HepG2 (cell line): ENCODE data around the gene GPR148. TPM values are rescaled to one million over a fixed set of nuclear protein-coding genes. Genes with fewer than 3 reads are reported as not detected.
A peak's percentile ranks its signal among the peaks of the same experiment; 100 is the strongest.

ENCODE experiments used
- CEBPB ChIP-seq: IDR thresholded peaks from 2 replicates; pipeline ENCODE4 v1.6.1; 2011; ENCODE audit warnings: low read depth, low read length, improper control_type of control experiment, borderline replicate concordance
- CREM ChIP-seq, 2 experiments: sonication (generic) in 1 of 2; formaldehyde crosslinking in 1 of 2; IDR thresholded peaks; 2 replicates each; pipeline versions ENCODE4 v1.4.0 to v1.6.1; 2016 to 2020; ENCODE audit warnings: antibody characterized with exemption in 1 of 2, mild to moderate bottlenecking in 1 of 2, missing genetic modification reagents in 1 of 2
- FOXO1 ChIP-seq: sonication (generic); formaldehyde crosslinking; IDR thresholded peaks from 2 replicates; pipeline ENCODE4 v1.4.0; 2020; ENCODE audit warnings: missing genetic modification reagents
- MAFF ChIP-seq: IDR thresholded peaks from 2 replicates; pipeline ENCODE4 v1.6.1; 2011; ENCODE audit warnings: low read depth, low read length, improper control_type of control experiment
- NKX3-1 ChIP-seq: sonication (generic); formaldehyde crosslinking; IDR thresholded peaks from 2 replicates; pipeline ENCODE4 v1.5.0; 2020; ENCODE audit warnings: missing genetic modification reagents
- SIX1 ChIP-seq: sonication (generic); formaldehyde crosslinking; IDR thresholded peaks from 2 replicates; pipeline ENCODE4 v1.4.0; 2020; ENCODE audit warnings: missing genetic modification reagents, borderline replicate concordance
- SRSF1 ChIP-seq: fragments of 200-400 bp; formaldehyde crosslinking; optimal IDR thresholded peaks from 2 replicates; pipeline ENCODE3; 2017; ENCODE audit warnings: mild to moderate bottlenecking, low read depth, low read length, moderate library complexity
- WIZ ChIP-seq: sonication (generic); formaldehyde crosslinking; IDR thresholded peaks from 2 replicates; pipeline ENCODE4 v1.5.1; 2020; ENCODE audit warnings: mild to moderate bottlenecking, missing genetic modification reagents
- ZNF230 ChIP-seq: sonication (generic); formaldehyde crosslinking; IDR thresholded peaks from 2 replicates; pipeline ENCODE4 v1.4.0; 2020; ENCODE audit warnings: mild to moderate bottlenecking, missing genetic modification reagents
- ZNF530 ChIP-seq: sonication (generic); formaldehyde crosslinking; IDR thresholded peaks from 2 replicates; pipeline ENCODE4 v1.5.0; 2020; ENCODE audit warnings: low read depth, mild to moderate bottlenecking, missing genetic modification reagents
- ZNF547 ChIP-seq: sonication (generic); formaldehyde crosslinking; IDR thresholded peaks from 2 replicates; pipeline ENCODE4 v1.5.1; 2020; ENCODE audit warnings: mild to moderate bottlenecking, missing genetic modification reagents
- ZNF616 ChIP-seq: sonication (generic); formaldehyde crosslinking; IDR thresholded peaks from 2 replicates; pipeline ENCODE4 v1.5.0; 2020; ENCODE audit warnings: low read depth, mild to moderate bottlenecking, missing genetic modification reagents
- ZNF749 ChIP-seq: sonication (generic); formaldehyde crosslinking; IDR thresholded peaks from 2 replicates; pipeline ENCODE4 v1.8.0; 2022; ENCODE audit warnings: mild to moderate bottlenecking, missing genetic modification reagents, moderate library complexity, borderline replicate concordance
- polyA plus RNA-seq, 8 experiments: library from polyadenylated mRNA; depleted of rRNA in 3 of 8; stranded (reverse) in 7 of 8; unstranded in 1 of 8; fragments of >200 nt; fragmentation: Illumina TruSeq in 4 of 8; extraction: Trizol in 4 of 8; gene quantifications; 2 replicates each; pipeline versions ENCODE4 v1.2.1 to v1.2.3, GENCODE V29; 2011 to 2016; ENCODE audit warnings: low read depth in 4 of 8, missing spikeins in 1 of 8, mixed read lengths in 1 of 8; ENCODE audit not compliant: insufficient read depth in 1 of 8
- total RNA-seq, 5 experiments: library from RNA; depleted of rRNA; stranded (reverse); fragments of >200 nt; fragmentation: Illumina TruSeq; extraction: Trizol; gene quantifications; 2 replicates each; pipeline ENCODE4 v1.2.3, GENCODE V29; 2016; ENCODE audit warnings: low read depth in 1 of 5
- TF ChIP-seq, protein P1 (sequence below): sonication (generic); formaldehyde crosslinking; IDR thresholded peaks from 2 replicates; pipeline ENCODE4 v1.4.0; 2020; ENCODE audit warnings: missing genetic modification reagents, borderline replicate concordance
- TF ChIP-seq, protein P2 (sequence below): sonication (generic); formaldehyde crosslinking; IDR thresholded peaks from 2 replicates; pipeline ENCODE4 v1.5.0; 2020; ENCODE audit warnings: mild to moderate bottlenecking, missing genetic modification reagents
- TF ChIP-seq, protein P3 (sequence below): sonication (generic); formaldehyde crosslinking; IDR thresholded peaks from 2 replicates; pipeline ENCODE4 v1.8.1; 2022; ENCODE audit warnings: mild to moderate bottlenecking, missing genetic modification reagents
- TF ChIP-seq, protein P4 (sequence below): sonication (generic); formaldehyde crosslinking; IDR thresholded peaks from 2 replicates; pipeline ENCODE4 v1.4.0; 2020; ENCODE audit warnings: low read depth, mild to moderate bottlenecking, missing genetic modification reagents
- TF ChIP-seq, protein P5 (sequence below): sonication (generic); formaldehyde crosslinking; IDR thresholded peaks from 2 replicates; pipeline ENCODE4 v1.9.0; 2021; ENCODE audit warnings: missing genetic modification reagents, borderline replicate concordance

Gene GPR148
- total and polyA plus RNA-seq, 2 of the 13 experiments (the other 11 are each of a cell fraction or from before 2014, with no cell fraction given) = not detected

DNA sequence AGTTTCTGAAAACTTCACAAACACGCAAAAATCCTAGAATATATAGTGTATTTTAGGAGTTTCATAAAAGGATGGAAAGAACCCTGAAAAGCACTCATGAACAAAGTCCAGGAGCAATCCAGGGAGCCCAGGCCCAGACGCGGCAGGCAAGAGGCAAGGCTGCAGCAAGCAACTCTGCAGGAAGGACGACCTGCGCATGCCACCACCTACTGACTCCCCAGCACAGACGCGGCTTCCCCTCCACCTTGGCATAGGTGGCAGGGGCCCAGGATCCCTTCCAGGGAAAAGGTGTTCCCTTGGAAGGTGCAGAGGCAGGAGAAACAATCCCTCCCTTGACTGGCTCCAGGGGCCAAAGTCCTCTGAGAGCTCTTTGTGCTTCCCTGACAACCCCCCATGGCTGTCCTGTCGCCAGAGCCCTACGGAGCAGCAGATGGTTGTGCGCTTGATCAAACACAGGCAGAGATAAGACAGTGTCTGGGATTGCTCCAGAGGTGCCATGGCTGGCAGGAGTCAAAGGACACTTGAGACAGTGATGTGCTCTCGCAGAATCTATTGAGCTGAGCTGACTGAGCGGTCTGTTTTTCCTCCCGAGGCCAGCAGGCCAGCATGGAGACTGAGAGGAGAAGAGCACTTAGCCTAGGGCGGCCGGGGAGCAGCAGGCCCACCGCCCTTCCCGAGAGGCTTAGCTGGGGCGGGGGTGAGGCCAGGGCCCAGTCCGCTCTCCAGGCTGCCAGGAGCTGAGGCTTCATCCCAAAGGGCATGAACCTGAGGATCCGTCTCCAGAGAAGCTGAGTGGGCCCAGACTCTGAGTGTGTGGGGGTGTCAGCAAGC is 15.6 kb downstream of the GPR148 start (continued):
- TF ChIP-seq, protein P1, sequence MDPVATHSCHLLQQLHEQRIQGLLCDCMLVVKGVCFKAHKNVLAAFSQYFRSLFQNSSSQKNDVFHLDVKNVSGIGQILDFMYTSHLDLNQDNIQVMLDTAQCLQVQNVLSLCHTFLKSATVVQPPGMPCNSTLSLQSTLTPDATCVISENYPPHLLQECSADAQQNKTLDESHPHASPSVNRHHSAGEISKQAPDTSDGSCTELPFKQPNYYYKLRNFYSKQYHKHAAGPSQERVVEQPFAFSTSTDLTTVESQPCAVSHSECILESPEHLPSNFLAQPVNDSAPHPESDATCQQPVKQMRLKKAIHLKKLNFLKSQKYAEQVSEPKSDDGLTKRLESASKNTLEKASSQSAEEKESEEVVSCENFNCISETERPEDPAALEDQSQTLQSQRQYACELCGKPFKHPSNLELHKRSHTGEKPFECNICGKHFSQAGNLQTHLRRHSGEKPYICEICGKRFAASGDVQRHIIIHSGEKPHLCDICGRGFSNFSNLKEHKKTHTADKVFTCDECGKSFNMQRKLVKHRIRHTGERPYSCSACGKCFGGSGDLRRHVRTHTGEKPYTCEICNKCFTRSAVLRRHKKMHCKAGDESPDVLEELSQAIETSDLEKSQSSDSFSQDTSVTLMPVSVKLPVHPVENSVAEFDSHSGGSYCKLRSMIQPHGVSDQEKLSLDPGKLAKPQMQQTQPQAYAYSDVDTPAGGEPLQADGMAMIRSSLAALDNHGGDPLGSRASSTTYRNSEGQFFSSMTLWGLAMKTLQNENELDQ (CRISPR knock-in tag) = no peak
- TF ChIP-seq WIZ (CRISPR knock-in tag) (peak; percentile 54; the same call in 1 of the 2 replicates), SIX1 (peak; percentile 26; the same call in 1 of the 2 replicates), ZNF547 (CRISPR knock-in tag) (no peak; the same call in 1 of the 2 replicates), FOXO1 (CRISPR knock-in tag) (peak; percentile 54), ZNF530 (CRISPR knock-in tag) (no peak), NKX3-1 (CRISPR knock-in tag) (no peak), CREM (IDR thresholded peaks at IDR 0.05) (peak; percentile 41; the same call in 1 of the 2 replicates), CREM (CRISPR knock-in tag; IDR thresholded peaks at IDR 0.05) (no peak), MAFF (no peak), SRSF1 (peak; percentile 56), ZNF230 (CRISPR knock-in tag) (0 out of 2 replicates have a peak, but pooled peaks have one; percentile 36), ZNF749 (CRISPR knock-in tag) (no peak), CEBPB (peak; percentile 27; the same call in 1 of the 2 replicates), ZNF616 (no peak)
- TF ChIP-seq, protein P2, sequence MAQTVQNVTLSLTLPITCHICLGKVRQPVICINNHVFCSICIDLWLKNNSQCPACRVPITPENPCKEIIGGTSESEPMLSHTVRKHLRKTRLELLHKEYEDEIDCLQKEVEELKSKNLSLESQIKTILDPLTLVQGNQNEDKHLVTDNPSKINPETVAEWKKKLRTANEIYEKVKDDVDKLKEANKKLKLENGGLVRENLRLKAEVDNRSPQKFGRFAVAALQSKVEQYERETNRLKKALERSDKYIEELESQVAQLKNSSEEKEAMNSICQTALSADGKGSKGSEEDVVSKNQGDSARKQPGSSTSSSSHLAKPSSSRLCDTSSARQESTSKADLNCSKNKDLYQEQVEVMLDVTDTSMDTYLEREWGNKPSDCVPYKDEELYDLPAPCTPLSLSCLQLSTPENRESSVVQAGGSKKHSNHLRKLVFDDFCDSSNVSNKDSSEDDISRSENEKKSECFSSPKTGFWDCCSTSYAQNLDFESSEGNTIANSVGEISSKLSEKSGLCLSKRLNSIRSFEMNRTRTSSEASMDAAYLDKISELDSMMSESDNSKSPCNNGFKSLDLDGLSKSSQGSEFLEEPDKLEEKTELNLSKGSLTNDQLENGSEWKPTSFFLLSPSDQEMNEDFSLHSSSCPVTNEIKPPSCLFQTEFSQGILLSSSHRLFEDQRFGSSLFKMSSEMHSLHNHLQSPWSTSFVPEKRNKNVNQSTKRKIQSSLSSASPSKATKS (CRISPR knock-in tag) = no peak
- TF ChIP-seq, protein P3, sequence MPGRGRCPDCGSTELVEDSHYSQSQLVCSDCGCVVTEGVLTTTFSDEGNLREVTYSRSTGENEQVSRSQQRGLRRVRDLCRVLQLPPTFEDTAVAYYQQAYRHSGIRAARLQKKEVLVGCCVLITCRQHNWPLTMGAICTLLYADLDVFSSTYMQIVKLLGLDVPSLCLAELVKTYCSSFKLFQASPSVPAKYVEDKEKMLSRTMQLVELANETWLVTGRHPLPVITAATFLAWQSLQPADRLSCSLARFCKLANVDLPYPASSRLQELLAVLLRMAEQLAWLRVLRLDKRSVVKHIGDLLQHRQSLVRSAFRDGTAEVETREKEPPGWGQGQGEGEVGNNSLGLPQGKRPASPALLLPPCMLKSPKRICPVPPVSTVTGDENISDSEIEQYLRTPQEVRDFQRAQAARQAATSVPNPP (CRISPR knock-in tag) = no peak
- TF ChIP-seq, protein P4, sequence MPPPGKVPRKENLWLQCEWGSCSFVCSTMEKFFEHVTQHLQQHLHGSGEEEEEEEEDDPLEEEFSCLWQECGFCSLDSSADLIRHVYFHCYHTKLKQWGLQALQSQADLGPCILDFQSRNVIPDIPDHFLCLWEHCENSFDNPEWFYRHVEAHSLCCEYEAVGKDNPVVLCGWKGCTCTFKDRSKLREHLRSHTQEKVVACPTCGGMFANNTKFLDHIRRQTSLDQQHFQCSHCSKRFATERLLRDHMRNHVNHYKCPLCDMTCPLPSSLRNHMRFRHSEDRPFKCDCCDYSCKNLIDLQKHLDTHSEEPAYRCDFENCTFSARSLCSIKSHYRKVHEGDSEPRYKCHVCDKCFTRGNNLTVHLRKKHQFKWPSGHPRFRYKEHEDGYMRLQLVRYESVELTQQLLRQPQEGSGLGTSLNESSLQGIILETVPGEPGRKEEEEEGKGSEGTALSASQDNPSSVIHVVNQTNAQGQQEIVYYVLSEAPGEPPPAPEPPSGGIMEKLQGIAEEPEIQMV (CRISPR knock-in tag) = 0 out of 2 replicates have a peak, but pooled peaks have one; percentile 71
- TF ChIP-seq, protein P5, sequence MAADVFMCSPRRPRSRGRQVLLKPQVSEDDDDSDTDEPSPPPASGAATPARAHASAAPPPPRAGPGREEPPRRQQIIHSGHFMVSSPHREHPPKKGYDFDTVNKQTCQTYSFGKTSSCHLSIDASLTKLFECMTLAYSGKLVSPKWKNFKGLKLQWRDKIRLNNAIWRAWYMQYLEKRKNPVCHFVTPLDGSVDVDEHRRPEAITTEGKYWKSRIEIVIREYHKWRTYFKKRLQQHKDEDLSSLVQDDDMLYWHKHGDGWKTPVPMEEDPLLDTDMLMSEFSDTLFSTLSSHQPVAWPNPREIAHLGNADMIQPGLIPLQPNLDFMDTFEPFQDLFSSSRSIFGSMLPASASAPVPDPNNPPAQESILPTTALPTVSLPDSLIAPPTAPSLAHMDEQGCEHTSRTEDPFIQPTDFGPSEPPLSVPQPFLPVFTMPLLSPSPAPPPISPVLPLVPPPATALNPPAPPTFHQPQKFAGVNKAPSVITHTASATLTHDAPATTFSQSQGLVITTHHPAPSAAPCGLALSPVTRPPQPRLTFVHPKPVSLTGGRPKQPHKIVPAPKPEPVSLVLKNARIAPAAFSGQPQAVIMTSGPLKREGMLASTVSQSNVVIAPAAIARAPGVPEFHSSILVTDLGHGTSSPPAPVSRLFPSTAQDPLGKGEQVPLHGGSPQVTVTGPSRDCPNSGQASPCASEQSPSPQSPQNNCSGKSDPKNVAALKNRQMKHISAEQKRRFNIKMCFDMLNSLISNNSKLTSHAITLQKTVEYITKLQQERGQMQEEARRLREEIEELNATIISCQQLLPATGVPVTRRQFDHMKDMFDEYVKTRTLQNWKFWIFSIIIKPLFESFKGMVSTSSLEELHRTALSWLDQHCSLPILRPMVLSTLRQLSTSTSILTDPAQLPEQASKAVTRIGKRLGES (CRISPR knock-in tag) = no peak
